ENCODE measurements around the gene UFC1.

Gene UFC1

DNA sequence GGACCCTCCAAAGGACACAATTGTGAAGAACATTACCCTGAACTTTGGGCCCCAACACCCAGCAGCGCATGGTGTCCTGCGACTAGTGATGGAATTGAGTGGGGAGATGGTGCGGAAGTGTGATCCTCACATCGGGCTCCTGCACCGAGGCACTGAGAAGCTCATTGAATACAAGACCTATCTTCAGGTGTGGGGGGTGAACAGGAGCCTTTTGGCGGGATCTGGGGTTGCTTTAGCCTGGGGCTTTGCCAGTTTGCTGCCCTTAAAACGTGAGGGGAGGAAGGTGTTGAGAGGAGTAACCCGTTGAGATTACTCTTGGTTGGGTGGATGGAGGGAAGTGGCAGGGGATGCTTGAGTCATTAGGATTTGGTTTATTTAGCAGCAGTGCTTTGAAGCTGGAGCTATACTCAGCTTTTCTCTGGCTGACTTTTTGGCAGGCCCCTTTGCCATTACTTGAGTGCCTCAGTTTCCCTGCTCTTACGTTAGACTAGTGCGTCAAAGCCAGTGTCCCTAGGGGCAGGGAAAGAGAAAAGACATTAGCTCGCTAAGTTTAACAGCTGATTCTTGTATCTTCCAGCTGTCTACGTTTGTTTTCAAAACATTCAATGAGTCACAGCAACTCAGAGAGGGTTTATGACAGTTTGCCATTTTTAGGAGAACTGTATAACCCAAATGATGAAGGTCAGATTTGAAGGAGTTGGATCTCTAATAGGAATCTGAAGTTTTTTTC is 52.8 kb downstream of the UFC1 start:
- no peak overlapping the region for H3K4me3 ChIP-seq (ENCODE audit: low read depth, low read length)
- TF ChIP-seq, protein P1, sequence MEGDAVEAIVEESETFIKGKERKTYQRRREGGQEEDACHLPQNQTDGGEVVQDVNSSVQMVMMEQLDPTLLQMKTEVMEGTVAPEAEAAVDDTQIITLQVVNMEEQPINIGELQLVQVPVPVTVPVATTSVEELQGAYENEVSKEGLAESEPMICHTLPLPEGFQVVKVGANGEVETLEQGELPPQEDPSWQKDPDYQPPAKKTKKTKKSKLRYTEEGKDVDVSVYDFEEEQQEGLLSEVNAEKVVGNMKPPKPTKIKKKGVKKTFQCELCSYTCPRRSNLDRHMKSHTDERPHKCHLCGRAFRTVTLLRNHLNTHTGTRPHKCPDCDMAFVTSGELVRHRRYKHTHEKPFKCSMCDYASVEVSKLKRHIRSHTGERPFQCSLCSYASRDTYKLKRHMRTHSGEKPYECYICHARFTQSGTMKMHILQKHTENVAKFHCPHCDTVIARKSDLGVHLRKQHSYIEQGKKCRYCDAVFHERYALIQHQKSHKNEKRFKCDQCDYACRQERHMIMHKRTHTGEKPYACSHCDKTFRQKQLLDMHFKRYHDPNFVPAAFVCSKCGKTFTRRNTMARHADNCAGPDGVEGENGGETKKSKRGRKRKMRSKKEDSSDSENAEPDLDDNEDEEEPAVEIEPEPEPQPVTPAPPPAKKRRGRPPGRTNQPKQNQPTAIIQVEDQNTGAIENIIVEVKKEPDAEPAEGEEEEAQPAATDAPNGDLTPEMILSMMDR (conservative IDR thresholded peaks at IDR 0.05; ENCODE audit: low read depth, low read length): no peak
- peak; percentile 75 for DNase-seq (ENCODE audit: low read depth)

DNA sequence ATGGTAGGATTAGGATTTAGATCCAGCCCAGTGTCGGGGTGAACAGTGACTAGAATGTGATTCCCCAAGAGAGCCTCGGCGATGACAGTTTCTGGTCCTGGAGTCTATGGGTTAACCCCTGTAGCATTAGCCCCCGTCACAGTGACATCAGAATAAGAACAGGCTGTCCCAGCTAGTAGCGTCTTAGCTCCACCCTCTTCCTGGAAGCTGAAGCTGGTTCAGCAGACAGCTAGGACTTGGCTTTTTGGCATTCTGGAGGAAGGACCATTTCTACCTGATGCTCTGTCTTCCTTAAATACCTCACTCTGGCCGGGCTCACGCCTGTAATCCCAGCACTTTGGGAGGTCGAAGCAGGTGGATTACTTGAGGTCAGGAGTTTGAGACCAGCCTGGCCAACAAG is 53.4 kb downstream of the UFC1 start:
- DNase-seq (ENCODE audit: low read depth): peak; percentile 96
- TF ChIP-seq, protein P1 (conservative IDR thresholded peaks at IDR 0.05; ENCODE audit: low read depth, low read length): no peak
- H3K4me3 ChIP-seq (ENCODE audit: low read depth, low read length): no peak overlapping the region

All from choroid plexus epithelial cell (primary cell).